Measurements from ENCODE around the gene MMRN1. TPM values are rescaled to one million over a fixed set of nuclear protein-coding genes. Genes with fewer than 3 reads are reported as not detected.

MMRN1 gene
- total and polyA plus RNA-seq, 12 donors: 0.20 to 3.9 (median 2.3) TPM

GRCh38 chr4:89939994-89940393 is 45.3 kb downstream of the MMRN1 start:
- H3K36me3 ChIP-seq: no peaks in the 10 kb centered on the region
- no peaks in the 10 kb centered on the region for H3K27me3 ChIP-seq
- ATAC-seq: peak in 1 of 8 donors; percentile 45
- H3K4me1 ChIP-seq: peaks cover 0 to 8% (median 0%) of the 10 kb centered on the region in 9 donors
- DNase-seq: peak; percentile 12 to 25
- intact Hi-C loops (cut with DNase I): loop anchor here in 1 of 10 donors (10.0 kb wide), 1 partner anchor 355 kb away; no protein-coding TSS in a partner anchor
- H3K27ac ChIP-seq: no peak overlapping the region
- no peaks in the 10 kb centered on the region for H3K9me3 ChIP-seq
- no peak overlapping the region for H3K4me3 ChIP-seq
- no peak for TF ChIP-seq CTCF (IDR thresholded peaks at IDR 0.05)

- intact Hi-C loops (cut with DNase I): loop anchor here in 1 of 10 donors (10.0 kb wide), 1 partner anchor 352 kb away; no protein-coding TSS in a partner anchor
- WGBS, 2 donors: 59 to 68% methylated on average over 3 of the region's 3 CpGs
Observed at GRCh38 chr4:89942811-89943210, 48.2 kb downstream of the MMRN1 start.

GRCh38 chr4:89949782-89950387 is 55.2 kb downstream of the MMRN1 start:
- no peak overlapping the region for H3K4me3 ChIP-seq
- H3K36me3 ChIP-seq: no peaks in the 10 kb centered on the region
- intact Hi-C loops (cut with DNase I): loop anchor here in 1 of 10 donors (10.0 kb wide), 1 partner anchor 345 kb away; no protein-coding TSS in a partner anchor
- no peak overlapping the region for H3K27ac ChIP-seq
- DNase-seq: no peak
- no peaks in the 10 kb centered on the region for H3K4me1 ChIP-seq
- 84% methylated on average over 2 of the region's 2 CpGs for WGBS, 2 donors
- TF ChIP-seq CTCF (IDR thresholded peaks at IDR 0.05): peak in 6 of 9 donors; percentile 22 to 40 (median 29)
- H3K9me3 ChIP-seq: no peaks in the 10 kb centered on the region
- H3K27me3 ChIP-seq: peaks cover 0 to 3% (median 0%) of the 10 kb centered on the region in 7 donors
- no peak for ATAC-seq

More at GRCh38 chr4:89942811-89943210, 48.2 kb downstream of the MMRN1 start:
- Histone ChIP-seq H3K27me3 (no peaks in the 10 kb centered on the region), H3K4me3 (no peak overlapping the region), H3K4me1 (peaks cover 0 to 8% (median 0%) of the 10 kb centered on the region in 9 donors), H3K9me3 (no peaks in the 10 kb centered on the region), H3K27ac (no peak overlapping the region), H3K36me3 (no peaks in the 10 kb centered on the region)
- DNase-seq: no peak
- no peak for ATAC-seq
- no peak for TF ChIP-seq CTCF (IDR thresholded peaks at IDR 0.05)

GRCh38 chr4:89952458-89952857 is 57.8 kb downstream of the MMRN1 start:
- no peaks in the 10 kb centered on the region for H3K4me1 ChIP-seq
- intact Hi-C loops (cut with DNase I): no loop called here
- peaks cover 0 to 3% (median 0%) of the 10 kb centered on the region in 7 donors for H3K27me3 ChIP-seq
- TF ChIP-seq CTCF (IDR thresholded peaks at IDR 0.05): no peak
- DNase-seq (no peak), ATAC-seq (no peak)
- H3K27ac ChIP-seq: no peak overlapping the region
- WGBS, 2 donors: 77 to 88% methylated on average over 3 of the region's 3 CpGs
- no peaks in the 10 kb centered on the region for H3K9me3 ChIP-seq
- no peak overlapping the region for H3K4me3 ChIP-seq
- H3K36me3 ChIP-seq: no peaks in the 10 kb centered on the region

Data from heart right ventricle (tissue), 16 donors.